Activated T-cell treated with anti-CD3 and anti-CD28 coated beads, Interleukin-2, amount 50 U/mL, for 72 hours (primary cell): ENCODE results near the gene WASF3. TPM values are rescaled to one million over a fixed set of nuclear protein-coding genes. Genes with fewer than 3 reads are reported as not detected.

Experiments
- ATAC-seq, 2 donors: fragments of 150-1000 bp; cut with Tn5 transposase; replicated peaks in 1 of 2; 2 replicates each; pipeline ENCODE4 v1.10.0; 2021; ENCODE audit warnings: moderate library complexity in 2 of 2, mild to moderate bottlenecking in 1 of 2
- DNase-seq, 2 donors: peaks; one replicate each; pipeline ENCODE4 v3.0.0; 2021 to 2022; ENCODE audit warnings: mixed read lengths in 1 of 2
- H3K27ac Mint-ChIP-seq: one replicate; pipeline ENCODE4 v1.8.0; 2022; ENCODE audit warnings: mild to moderate bottlenecking, moderate library complexity, mixed read lengths
- H3K27me3 Mint-ChIP-seq: one replicate; pipeline ENCODE4 v1.8.0; 2022; ENCODE audit warnings: low read depth, mixed read lengths
- H3K36me3 Mint-ChIP-seq, 2 donors: one replicate each; pipeline ENCODE4 v1.8.0; 2022; ENCODE audit warnings: mixed read lengths in 2 of 2, mild to moderate bottlenecking in 1 of 2; ENCODE audit not compliant: insufficient read depth in 2 of 2
- H3K4me1 Mint-ChIP-seq: one replicate; pipeline ENCODE4 v1.8.0; 2022; ENCODE audit warnings: low read depth, mixed read lengths
- H3K4me3 Mint-ChIP-seq, 2 donors: one replicate each; pipeline ENCODE4 v1.8.0; 2022; ENCODE audit warnings: mild to moderate bottlenecking in 2 of 2, mixed read lengths in 2 of 2, moderate library complexity in 2 of 2
- H3K9me3 Mint-ChIP-seq, 2 donors: one replicate each; pipeline ENCODE4 v1.8.0; 2022; ENCODE audit warnings: mixed read lengths in 2 of 2
- total RNA-seq, 2 donors: library from RNA; stranded (reverse); gene quantifications; one replicate each; pipeline ENCODE4 v1.2.3, GENCODE V29; 2022

The WASF3 gene, protein sequence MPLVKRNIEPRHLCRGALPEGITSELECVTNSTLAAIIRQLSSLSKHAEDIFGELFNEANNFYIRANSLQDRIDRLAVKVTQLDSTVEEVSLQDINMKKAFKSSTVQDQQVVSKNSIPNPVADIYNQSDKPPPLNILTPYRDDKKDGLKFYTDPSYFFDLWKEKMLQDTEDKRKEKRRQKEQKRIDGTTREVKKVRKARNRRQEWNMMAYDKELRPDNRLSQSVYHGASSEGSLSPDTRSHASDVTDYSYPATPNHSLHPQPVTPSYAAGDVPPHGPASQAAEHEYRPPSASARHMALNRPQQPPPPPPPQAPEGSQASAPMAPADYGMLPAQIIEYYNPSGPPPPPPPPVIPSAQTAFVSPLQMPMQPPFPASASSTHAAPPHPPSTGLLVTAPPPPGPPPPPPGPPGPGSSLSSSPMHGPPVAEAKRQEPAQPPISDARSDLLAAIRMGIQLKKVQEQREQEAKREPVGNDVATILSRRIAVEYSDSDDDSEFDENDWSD
- under 1 TPM; 0.14 to 0.17 TPM for total RNA-seq

DNA sequence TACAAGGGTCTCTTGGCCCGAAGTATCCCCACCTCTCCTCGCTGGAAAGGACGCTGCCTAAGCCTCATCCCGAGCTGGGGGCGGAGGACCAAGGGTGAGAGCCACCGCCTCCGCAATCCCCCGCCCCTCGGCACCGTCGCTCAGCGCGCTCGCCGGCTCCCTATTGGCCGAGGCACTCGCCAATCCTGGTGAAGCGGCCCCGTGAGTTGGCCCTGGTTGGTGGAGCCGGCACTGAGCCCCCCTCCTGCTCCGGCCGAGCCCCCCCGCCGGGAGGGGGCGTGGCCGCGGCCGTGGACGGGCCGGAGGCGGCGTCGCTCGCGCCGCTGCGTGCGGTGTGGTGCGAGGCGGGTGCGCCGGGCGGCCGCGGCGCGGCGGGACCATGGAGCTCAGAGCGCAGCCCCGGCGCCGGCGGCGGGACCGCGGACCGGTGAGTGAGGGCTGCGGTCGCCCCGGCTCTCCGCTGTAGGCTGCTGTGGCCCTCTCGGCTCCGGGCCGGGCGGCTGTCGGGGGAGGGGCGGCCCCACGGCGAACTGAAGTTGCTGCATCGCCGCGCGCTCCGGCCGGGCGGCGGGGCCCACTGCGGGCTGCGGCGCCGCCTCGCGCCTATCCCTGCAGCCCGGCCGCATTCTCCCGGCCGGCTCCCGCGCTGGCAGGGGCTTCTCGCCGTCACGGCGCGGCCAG is at the start of gene WASF3:
TSS of gene WASF3 (plus strand) at position 291 of the 681 bp plus-strand sequence. CDS start 84,588 bp downstream, outside the sequence.
- peaks cover 13% of the 10 kb centered on the region for H3K4me1 Mint-ChIP-seq
- H3K27me3 Mint-ChIP-seq, result peaks cover 24% of the 10 kb centered on the region
- no peaks in the 10 kb centered on the region for H3K9me3 Mint-ChIP-seq
- no peaks in the 10 kb centered on the region for H3K36me3 Mint-ChIP-seq
- ATAC-seq (peak; percentile 92 to 93), DNase-seq (peak; percentile 64 to 74)
- H3K4me3 Mint-ChIP-seq, result peak within 1 kb of the TSS; percentile 69 to 72
- H3K27ac Mint-ChIP-seq, result no peak within 1 kb of the TSS

DNA sequence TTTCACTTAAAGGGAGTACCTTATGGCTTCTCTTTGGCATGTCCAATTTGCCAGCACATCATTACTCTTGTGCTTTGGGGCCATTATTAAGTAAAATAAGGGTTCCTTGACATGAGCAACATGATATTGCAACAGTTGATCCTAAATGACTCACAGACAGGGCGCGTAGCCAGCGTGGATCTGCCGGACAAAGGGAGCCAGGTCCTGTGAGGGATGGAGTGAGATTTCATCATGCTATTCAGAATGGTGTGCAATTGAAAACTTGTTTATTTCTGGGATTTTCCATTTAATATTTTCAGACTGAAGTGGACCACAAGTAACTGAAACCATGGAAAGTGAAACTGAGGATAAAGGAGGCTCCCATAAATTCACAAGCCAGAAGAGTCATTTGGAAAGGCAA is 48.6 kb upstream of the WASF3 start:
- no peaks in the 10 kb centered on the region for H3K4me1 Mint-ChIP-seq
- peaks cover 6% of the 10 kb centered on the region for H3K27me3 Mint-ChIP-seq
- H3K9me3 Mint-ChIP-seq, result peaks cover 4 to 7% of the 10 kb centered on the region in 2 donors
- ATAC-seq (no peak), DNase-seq (no peak)
- H3K36me3 Mint-ChIP-seq, result peaks cover 2 to 6% of the 10 kb centered on the region in 2 donors
- no peak overlapping the region for H3K27ac Mint-ChIP-seq
- H3K4me3 Mint-ChIP-seq, result no peak overlapping the region

DNA sequence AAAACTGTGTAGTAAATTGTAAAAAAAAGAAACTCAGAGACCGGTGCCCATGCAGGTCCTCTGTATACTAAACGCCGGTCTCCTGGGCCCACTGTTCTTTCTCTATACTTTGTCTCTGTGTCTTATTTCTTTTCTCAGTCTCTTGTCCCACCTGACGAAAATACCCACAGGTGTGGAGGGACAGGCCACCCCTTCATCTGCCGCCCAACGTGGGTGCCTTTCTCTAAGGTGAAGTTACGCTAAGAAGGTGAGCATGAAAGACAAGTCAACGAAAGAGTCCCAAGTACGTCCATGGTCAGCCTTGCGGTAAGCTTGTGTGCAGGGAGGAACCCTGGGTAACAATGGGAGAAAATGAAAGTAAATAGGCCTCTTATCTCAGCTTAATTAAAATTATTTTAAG is 48.0 kb upstream of the WASF3 start:
- H3K9me3 Mint-ChIP-seq, result peaks cover 4 to 7% of the 10 kb centered on the region in 2 donors
- H3K36me3 Mint-ChIP-seq, result peaks cover 2 to 6% of the 10 kb centered on the region in 2 donors
- DNase-seq (no peak), ATAC-seq (no peak)
- no peak overlapping the region for H3K4me3 Mint-ChIP-seq
- H3K27me3 Mint-ChIP-seq, result peaks cover 6% of the 10 kb centered on the region
- H3K4me1 Mint-ChIP-seq, result no peaks in the 10 kb centered on the region
- no peak overlapping the region for H3K27ac Mint-ChIP-seq

DNA sequence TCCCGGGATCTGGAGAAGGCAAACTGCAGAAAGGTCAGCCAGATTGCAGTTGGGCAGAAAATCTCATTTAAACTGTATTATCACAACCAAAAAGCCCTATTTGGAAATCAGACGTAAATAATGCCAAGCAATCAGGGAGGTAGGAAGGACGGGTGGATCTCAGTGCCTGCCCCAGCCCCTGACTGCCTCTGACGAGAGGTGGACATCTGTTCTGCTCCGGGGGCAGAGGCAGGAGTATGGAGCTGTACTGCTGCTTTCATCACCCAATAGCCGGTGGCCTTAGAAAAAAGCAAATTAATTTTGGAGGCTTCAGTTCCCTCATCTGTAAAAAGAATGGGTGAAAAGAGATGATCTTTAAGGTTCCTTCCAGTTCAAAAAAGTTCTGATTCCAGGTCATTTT is 43.6 kb upstream of the WASF3 start:
- H3K4me1 Mint-ChIP-seq, result no peaks in the 10 kb centered on the region
- peaks cover 2 to 6% of the 10 kb centered on the region in 2 donors for H3K36me3 Mint-ChIP-seq
- H3K9me3 Mint-ChIP-seq, result peaks cover 2 to 4% of the 10 kb centered on the region in 2 donors
- DNase-seq (no peak), ATAC-seq (no peak)
- H3K27me3 Mint-ChIP-seq, result peaks cover 19% of the 10 kb centered on the region
- no peak overlapping the region for H3K27ac Mint-ChIP-seq
- H3K4me3 Mint-ChIP-seq, result no peak overlapping the region

DNA sequence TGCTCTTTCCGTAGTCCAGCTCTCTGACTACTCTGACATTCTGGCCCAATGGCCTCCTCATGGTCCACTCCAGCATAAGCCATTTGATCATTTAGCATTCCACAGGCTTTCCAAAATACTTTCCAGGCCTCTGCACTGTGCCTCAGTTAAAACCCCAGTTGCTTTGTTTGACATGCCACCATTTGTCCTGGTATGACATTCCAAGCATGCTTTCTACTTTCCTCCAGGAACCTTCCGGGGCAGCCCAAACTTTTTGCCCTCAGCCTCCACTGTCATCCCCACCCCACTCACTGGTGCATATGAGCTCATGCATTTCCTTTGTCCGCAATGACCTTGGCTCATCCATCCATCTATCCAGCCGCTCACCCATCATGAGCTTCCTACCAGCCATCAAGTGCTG is 41.8 kb upstream of the WASF3 start:
- DNase-seq, result no peak
- no peaks in the 10 kb centered on the region for H3K4me1 Mint-ChIP-seq
- H3K9me3 Mint-ChIP-seq, result peaks cover 0 to 2% of the 10 kb centered on the region in 2 donors
- no peaks in the 10 kb centered on the region for H3K36me3 Mint-ChIP-seq
- H3K4me3 Mint-ChIP-seq, result no peak overlapping the region
- no peak for ATAC-seq
- no peak overlapping the region for H3K27ac Mint-ChIP-seq
- H3K27me3 Mint-ChIP-seq, result peaks cover 26% of the 10 kb centered on the region

DNA sequence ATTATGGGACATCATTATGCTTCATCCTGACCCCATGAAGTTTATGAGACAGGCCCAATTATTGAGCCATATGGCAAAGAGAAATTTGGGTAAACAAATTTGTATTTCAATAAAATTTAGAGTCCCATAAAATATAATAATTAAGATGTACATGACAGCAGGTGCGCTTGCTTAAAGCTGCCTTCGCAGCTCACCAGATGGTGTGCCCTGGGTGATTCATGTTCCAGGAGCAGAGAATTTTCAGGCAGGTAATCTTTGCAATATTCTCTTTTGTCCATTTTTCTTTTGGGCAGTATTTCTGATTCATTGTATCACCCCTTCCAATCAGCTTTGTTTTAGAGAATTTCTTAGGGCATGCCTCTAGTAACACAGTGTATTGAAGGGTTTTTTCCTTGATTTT is 39.5 kb upstream of the WASF3 start:
- ATAC-seq (no peak), DNase-seq (no peak)
- no peaks in the 10 kb centered on the region for H3K4me1 Mint-ChIP-seq
- H3K27ac Mint-ChIP-seq, result no peak overlapping the region
- no peak overlapping the region for H3K4me3 Mint-ChIP-seq
- H3K27me3 Mint-ChIP-seq, result peaks cover 20% of the 10 kb centered on the region
- H3K36me3 Mint-ChIP-seq, result no peaks in the 10 kb centered on the region
- no peaks in the 10 kb centered on the region for H3K9me3 Mint-ChIP-seq

DNA sequence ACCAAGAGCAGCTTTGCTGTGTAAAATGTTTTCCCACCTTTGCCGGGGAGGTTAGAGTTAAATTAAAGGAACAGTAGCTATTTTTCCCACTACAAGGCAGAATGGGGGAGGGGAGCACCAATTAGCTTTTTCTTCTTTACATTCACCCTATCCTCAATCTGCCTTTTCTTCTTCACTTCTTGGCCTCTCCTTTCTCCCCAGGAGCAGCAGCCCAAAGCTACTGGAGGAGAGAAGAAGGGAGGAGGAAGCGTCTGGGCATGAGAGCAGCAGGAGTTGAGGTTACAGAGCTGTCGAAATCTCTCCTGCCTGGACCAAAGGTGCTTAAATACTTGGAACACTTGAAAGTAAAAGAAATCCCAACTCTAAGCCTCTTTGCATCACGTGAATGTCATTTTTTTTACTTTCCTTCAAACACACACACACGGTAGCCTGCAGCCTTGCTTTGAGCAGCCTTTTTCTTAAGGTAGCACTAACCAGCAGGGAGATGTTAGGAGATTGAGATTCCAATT is 39.0 kb upstream of the WASF3 start:
- no peaks in the 10 kb centered on the region for H3K9me3 Mint-ChIP-seq
- H3K4me1 Mint-ChIP-seq, result no peaks in the 10 kb centered on the region
- no peaks in the 10 kb centered on the region for H3K36me3 Mint-ChIP-seq
- H3K4me3 Mint-ChIP-seq, result no peak overlapping the region
- DNase-seq (no peak), ATAC-seq (no peak)
- H3K27ac Mint-ChIP-seq, result no peak overlapping the region
- peaks cover 20% of the 10 kb centered on the region for H3K27me3 Mint-ChIP-seq

DNA sequence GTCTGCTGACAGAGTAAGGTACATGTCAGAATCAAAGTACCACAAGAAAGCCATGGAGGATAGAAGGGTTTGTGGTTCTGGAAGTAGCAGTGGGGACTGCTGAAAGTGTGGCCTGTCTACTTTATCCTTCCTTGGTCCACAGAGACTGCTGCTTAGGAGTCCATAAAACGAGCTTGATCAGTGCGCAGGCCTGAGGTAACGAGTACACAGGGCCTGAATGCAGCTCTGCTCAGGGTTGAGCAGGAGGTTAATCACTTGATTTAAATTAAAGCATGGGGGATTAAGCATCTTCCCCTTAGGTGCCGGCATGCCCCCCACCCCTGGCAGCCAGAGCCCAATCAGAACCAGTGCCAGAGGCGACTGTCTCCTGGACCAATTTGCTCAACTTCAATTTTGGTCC is 34.9 kb upstream of the WASF3 start:
- Mint-ChIP-seq H3K27me3 (peaks cover 18% of the 10 kb centered on the region), H3K36me3 (no peaks in the 10 kb centered on the region), H3K9me3 (no peaks in the 10 kb centered on the region), H3K4me1 (no peaks in the 10 kb centered on the region), H3K4me3 (no peak overlapping the region), H3K27ac (no peak overlapping the region)
- ATAC-seq (no peak), DNase-seq (no peak)

DNA sequence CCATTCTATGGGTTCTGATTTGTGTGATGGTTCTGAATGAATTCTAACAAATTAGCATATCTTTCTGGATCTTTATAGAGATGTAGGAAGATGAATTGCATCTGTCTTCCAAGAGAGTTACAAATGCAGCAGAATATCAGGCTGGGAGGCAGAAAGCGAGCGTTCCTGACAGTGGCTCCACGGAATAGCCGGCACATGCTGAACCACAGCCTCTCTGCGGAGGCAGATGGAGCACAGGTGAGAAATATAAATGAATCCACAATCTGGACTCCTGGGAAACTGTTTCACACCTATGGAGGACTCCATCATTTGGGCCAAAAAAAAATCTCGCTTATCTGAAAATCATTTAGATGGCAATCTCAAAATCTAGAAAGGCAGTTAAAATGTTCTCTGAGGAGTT is 34.5 kb upstream of the WASF3 start:
- ATAC-seq, result no peak
- no peak overlapping the region for H3K4me3 Mint-ChIP-seq
- H3K27me3 Mint-ChIP-seq, result peaks cover 18% of the 10 kb centered on the region
- no peak overlapping the region for H3K27ac Mint-ChIP-seq
- no peak for DNase-seq
- H3K9me3 Mint-ChIP-seq, result no peaks in the 10 kb centered on the region
- H3K4me1 Mint-ChIP-seq, result no peaks in the 10 kb centered on the region
- H3K36me3 Mint-ChIP-seq, result no peaks in the 10 kb centered on the region

DNA sequence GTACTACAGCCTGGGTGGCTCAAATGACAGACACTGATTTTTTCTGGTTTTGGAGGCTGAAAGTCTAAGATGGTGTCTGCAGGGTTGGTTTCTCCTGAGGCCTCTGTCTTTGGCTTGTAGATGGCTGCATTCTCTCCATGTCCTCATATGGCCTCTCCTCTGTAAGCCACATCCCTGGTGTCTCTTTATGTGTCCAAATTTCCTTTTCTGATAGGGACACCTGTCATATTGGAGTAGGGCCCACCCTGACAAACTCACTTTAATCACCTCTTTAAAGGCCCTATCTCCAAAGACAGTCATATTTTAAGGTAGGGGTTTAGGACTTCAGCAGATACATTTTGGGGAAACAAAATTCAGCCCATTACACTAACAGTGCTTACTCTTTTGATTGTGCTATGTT is 32.0 kb upstream of the WASF3 start:
- Mint-ChIP-seq H3K27ac (no peak overlapping the region), H3K4me1 (no peaks in the 10 kb centered on the region)
- ATAC-seq, result no peak

DNA sequence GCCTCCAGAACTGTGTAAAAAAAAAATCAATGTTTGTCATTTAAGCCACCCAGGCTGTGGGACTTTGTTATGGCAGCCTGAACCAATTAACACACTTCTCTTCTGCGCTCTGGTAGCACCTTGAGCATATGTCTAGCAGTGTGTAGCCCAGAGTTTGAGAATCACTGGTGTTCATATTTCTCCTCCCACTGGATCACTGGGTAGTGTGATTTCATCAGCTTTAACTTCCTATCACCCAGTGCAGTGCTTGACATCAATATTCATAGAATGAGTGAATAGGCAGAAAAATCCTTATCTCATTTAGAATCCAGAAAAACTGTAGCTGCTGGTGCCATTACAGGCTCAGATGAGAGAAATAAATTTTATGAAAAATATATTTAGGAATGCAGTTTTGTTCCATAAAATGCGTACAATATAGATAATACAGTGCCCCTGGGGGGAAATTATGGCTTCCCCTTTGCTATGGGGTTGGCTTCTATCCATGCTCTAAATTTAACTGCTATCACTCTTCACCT is 30.7 kb upstream of the WASF3 start:
- no peaks in the 10 kb centered on the region for H3K9me3 Mint-ChIP-seq
- DNase-seq, result no peak
- no peak for ATAC-seq
- H3K27ac Mint-ChIP-seq, result no peak overlapping the region
- no peak overlapping the region for H3K4me3 Mint-ChIP-seq
- no peaks in the 10 kb centered on the region for H3K36me3 Mint-ChIP-seq
- H3K27me3 Mint-ChIP-seq, result peaks cover 6% of the 10 kb centered on the region
- no peaks in the 10 kb centered on the region for H3K4me1 Mint-ChIP-seq

More for the DNA sequence above, 32.0 kb upstream of the WASF3 start:
- H3K9me3 Mint-ChIP-seq, result no peaks in the 10 kb centered on the region
- H3K36me3 Mint-ChIP-seq, result no peaks in the 10 kb centered on the region
- peaks cover 6% of the 10 kb centered on the region for H3K27me3 Mint-ChIP-seq
- no peak overlapping the region for H3K4me3 Mint-ChIP-seq
- DNase-seq, result no peak

DNA sequence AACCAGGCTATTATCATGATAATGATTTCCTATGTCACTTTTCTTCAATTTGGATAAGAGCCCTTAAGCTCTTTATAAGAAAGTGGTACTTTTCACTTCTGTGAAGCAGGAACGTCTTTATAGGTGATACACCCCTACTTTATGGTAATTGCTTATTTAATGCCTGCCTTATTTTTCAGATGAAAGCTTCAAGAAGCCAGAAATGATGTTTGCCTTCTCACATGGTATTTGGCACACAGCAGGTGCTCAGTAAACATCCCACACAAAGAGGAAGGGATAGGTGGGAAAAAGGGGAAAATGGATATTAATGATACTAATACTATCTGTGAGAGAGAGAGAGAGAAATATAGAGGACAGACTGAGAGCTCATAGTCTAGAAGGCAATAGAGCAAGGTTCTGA is 29.0 kb upstream of the WASF3 start:
- Mint-ChIP-seq H3K27me3 (peaks cover 12% of the 10 kb centered on the region), H3K27ac (no peak overlapping the region), H3K9me3 (no peaks in the 10 kb centered on the region), H3K4me1 (no peaks in the 10 kb centered on the region), H3K4me3 (no peak overlapping the region), H3K36me3 (no peaks in the 10 kb centered on the region)
- DNase-seq, result no peak
- ATAC-seq, result no peak

DNA sequence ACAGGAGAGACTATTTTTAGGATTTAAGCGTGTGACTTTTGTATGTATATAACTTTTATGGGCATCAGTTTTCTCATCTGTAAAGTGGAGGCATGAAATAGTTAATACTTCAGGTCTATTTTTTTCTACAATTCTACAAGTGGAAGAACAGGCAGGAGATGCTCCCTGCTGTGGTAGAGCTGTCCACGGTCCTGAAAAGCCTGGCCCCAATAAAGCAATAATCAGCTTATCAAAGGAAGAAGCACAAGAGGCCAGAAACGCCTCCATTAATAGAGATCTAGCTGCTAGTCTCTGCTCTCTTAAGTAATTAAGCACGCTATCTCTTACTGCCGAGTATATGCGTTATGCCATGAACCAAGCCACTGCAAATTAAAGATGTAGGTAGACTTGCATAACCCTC is 28.0 kb upstream of the WASF3 start:
- ATAC-seq (no peak), DNase-seq (peak; percentile 2 to 12)
- H3K4me1 Mint-ChIP-seq, result no peaks in the 10 kb centered on the region
- no peaks in the 10 kb centered on the region for H3K36me3 Mint-ChIP-seq
- H3K27me3 Mint-ChIP-seq, result peaks cover 12% of the 10 kb centered on the region
- H3K27ac Mint-ChIP-seq, result no peak overlapping the region
- no peaks in the 10 kb centered on the region for H3K9me3 Mint-ChIP-seq
- no peak overlapping the region for H3K4me3 Mint-ChIP-seq
